Activated CD4-positive, alpha-beta T cell treated with anti-CD3 and anti-CD28 coated beads for 1 hour (primary cell): ENCODE data around the gene YKT6.

Source experiments
- DNase-seq: peaks from one replicate; pipeline ENCODE4 v3.0.0-alpha.2; 2020

The YKT6 gene

DNA sequence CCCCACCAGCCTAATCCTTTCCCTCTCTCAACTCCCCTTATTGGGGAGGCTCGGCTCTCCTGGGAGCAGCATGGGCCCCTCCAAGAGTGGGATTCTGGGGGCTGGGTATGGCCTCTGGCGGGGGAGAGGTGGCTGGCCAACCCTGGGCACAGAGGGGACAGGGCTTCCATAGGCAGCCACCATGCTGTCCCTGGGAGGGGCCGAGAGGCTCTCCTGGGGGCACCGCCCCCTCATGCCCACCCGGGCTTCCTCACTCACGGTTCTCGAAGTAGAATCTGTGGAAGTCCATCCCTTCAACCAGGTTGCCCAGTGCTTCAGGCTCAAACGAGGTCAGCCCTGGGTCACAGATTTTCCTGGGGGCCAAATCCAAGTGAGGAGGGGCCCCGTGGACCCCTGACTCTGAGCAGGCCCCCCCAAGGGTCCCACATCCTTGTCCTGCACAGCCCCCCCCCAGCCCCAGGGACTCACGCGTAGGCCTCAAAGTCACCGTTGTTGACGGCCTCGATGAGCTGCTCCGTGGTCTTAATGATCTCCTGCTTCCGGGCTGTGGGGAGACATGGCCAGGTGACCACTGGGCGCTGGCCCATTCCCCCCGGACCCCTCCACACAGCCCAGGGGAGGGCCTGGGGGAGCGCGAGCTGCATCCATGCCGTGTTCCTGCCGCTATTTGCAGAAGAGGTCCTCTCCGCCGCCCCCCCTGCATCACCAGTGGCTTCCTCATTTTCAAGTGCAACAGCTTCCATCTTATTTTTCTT, 19.8 kb downstream of the YKT6 start:
- DNase-seq: no peak

- DNase-seq: no peak
Observed at GRCh38 chr7:44221231-44221791, 20.5 kb downstream of the YKT6 start.

- DNase-seq: no peak
Observed at GRCh38 chr7:44222074-44222473, 21.3 kb downstream of the YKT6 start.

GRCh38 chr7:44222776-44223261, 22.0 kb downstream of the YKT6 start:
- no peak for DNase-seq

DNA sequence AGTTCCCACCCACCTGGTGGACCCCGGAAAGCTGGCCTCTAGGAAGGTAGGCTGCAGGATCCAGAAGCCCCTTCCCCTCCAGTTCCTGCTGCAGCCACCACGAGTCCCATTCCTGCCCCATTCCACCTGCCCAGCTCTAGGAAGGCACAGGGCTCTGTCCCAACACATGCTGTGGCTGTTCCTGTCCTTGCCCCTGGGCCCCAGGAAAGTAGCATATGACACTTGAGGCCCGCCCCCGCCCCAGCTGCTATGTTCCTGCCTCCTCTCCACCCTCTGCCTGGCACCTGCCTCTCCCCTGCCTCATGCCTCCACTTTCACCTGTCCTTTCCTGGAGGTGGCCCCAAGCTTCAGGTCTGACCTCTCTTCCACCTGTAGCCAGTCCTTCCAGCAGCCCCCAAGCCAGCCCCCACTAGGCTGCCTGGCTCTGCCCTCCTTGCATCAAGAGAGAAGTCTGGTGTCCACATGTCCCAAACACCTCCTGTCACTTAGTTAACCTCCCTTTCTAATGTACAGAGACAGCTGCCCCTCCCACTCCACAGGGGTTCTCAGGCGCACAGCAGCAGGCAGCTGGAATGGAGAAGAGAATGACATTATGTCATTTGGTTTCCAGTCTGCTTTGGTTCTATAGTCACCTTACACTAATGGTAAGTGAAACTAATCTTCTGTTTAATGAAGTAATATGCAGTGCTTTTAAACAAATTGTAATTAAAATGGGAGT, 22.7 kb downstream of the YKT6 start:
- DNase-seq: no peak

DNA sequence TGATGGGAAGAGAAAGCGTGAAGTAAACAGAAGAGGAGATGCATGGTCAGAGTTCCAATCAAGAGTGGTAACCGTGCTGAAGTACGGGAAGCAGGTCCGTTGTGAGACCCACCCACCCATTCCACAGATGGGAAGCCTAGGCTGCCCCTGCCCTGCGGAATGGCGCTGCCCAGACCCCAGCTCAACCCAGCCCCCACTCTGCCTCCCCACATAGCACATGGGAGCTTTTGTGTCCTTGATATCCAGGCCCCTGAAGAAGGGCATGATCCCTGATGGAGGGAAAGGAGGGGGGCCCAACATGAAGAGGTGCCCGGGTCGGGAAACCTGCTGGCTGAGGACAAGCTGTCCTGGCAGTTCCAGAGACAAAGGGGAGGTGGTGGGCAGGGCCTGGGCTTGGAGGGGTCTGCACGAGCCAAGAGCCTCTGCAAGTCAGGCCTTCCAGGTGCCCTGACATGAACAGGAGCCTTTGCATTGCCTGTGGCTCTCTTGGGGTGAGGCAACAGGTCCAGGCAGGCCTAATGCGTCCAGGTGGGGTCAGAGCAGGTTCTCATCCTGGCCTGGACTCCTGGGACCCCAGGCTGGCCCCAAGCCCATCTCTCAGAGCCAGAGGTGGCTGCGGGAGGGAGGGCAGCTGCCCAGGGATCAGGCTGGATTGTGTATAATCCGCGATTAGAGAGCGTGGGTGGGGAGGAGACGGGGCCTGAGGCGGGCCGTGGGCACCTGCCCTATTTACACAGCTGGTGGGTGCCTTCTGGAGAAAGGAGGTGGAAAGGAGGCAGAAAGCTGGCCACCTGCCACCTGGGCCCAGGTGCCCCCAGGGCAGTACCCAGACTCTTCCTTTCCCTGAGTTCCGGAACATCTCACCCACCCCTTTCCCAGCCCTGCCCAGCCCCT, 23.5 kb downstream of the YKT6 start:
- DNase-seq: no peak

DNA sequence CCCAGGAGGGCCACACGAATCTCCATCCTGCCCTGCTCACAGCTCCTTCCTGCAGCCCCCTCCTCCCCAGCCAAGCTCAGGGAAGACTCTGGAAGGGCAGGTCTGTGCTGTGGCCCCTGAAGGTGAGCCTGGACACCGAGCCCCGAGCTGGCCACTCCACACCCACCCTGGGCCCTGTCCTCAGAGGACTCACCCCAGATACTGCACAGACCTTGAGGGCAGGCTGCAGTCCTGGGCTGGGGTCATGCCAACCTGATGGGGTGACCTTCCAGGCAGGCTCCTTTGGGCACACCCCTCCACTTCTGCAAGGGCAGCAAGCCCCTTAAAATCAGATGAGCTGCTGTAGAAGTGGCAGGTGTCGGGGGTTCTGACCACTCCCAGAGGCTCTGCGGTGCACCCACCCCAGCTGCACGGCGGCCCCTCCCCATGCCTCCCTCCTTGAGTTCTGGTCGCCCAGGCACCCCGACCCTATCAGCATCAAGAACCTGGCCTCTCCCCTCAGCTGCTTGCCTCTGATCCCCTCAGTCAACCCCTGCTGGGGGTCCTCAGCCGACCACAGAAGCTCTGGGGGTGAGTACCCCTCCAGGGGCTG, 24.3 kb downstream of the YKT6 start:
- DNase-seq: no peak

GRCh38 chr7:44225566-44226395, 25.0 kb downstream of the YKT6 start:
- no peak for DNase-seq

DNA sequence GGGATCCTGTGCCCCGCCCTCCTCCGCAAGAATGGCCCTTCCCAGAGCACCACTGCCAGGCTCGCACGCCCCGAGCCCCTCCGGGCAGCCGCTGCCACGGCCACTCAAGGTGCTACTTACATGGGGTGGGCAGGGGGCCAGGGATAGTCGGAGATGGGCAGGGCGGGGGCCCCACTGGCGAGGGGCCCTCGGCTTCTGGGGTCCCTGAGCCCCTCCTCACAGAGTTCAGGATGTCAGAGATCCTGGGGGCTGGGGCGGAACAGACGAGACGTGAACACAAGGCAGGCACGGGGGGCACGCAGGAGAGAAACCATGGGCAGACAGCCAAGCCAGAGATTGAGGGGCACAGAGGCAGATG, 25.6 kb downstream of the YKT6 start:
- no peak for DNase-seq

- no peak for DNase-seq
Observed at GRCh38 chr7:44227911-44228310, 27.1 kb downstream of the YKT6 start.

DNA sequence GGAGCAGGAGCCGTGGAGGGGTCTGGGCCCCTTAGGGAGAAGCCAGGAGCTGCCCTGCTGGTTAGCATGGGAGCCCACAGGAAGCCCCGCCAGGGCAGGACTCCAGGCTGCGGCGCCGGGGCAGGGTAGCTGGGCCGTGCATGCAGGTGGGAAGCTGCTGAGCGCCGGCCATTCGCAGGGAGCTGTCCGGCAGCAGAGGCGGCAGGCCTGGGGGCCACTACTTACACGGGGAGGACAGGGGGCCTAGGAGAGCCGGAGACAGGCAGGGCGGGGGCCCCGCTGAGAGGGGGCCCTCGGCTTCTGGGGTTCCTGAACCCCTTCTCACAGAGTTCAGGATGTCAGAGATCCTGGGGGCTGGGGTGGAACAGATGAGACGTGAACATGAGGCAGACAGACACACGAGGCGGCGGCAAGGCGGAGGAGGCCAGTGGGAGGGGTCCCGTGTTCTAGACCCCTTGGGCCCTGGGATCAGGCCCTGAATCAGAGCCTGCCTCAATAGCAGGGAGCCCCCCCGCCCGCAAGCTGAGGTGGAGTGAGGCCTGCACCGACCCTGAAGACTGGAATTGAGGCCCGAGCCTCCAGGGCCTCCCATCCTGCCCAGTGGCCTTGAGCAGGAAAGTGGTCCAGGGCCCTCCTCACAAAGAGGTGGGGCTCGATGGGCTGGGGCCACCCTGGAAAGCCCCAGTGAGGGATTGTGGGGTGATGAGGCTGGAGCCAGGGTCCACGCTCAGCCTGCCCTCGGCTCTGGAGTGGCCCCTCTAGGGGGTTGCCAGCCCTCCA, 28.0 kb downstream of the YKT6 start:
- DNase-seq: no peak

GRCh38 chr7:44229546-44230105, 28.8 kb downstream of the YKT6 start:
- no peak for DNase-seq

- DNase-seq: no peak
Observed at GRCh38 chr7:44230286-44230685, 29.5 kb downstream of the YKT6 start.

GRCh38 chr7:44231088-44231487, 30.3 kb downstream of the YKT6 start:
- DNase-seq: no peak

- no peak for DNase-seq
Observed at GRCh38 chr7:44232396-44232795, 31.6 kb downstream of the YKT6 start.

DNA sequence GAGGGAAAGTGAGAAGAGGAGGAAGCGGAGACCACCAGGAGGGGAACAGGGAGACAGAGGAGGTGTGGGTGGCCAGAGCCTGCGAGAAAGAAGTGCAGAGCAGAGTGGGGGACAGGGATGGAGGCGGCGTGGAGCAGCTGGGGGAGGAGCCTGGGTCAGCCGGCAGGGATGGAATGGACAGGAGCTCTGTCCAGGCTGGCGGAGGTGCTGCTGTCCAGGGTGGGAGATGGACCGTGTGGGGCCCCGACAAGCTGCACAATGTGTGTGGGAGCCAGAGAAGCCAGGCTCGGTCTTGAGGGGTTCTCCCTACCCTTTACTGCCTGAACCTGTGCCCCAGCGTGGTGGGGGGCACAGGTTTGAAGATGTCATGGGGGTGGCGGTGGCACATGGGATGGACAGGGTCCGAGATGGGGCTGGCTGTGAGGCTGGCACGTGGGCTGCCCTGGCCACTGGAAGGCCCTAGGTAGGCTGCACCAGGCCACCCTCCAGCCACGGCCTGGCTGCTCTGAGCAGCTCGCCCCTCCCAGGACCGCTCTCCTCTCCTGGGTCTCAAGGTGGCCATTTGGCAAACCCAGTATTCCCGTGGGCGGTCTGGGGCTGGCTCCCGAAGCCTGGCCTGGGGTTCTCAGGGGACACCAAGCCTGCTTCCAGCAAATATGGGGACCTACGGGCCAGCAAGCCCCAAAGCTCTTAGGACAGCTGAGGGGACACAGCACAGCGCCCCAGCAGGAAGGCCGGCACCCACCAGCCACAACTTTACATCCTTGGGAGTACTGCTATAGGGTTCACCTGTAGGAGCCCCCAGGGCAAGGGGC, 32.3 kb downstream of the YKT6 start:
- no peak for DNase-seq

GRCh38 chr7:44235066-44235465, 34.3 kb downstream of the YKT6 start:
- DNase-seq: no peak

DNA sequence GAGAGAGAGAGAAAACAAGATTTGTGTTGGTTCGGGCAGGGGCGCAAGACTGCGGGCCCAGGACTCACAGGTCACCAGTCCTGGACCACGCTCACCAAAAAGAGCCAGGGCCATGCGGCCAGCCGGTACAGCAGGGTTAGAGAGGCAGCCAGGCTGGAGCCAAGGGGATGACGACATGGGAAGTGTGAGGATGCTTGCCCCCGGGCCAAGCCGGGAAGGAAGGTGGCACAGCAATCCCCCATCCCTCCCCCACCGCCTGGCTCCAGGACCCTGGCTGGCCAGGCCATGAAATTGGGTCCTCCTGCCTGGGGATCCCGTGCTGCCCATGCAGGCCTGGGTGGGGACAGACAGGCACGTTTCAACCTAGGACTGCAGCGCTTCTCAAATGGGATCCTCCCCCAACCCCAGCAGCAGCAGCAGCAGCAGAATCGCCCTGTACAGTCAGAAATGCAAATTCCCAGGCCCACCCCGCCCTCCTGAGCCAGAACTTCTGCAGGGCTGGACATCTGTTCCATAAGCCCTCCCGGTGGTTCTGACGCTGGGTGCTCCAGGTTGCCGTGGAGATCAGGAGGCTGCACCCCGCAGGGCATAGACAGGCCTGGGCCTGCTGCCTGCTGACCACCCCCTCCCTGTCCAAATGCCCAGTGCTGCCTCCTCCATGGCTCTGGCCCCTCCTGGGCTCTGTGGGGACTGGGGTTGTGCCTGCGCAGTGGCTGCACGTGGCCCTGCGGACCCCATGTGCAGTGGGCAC, 35.0 kb downstream of the YKT6 start:
- no peak for DNase-seq

DNA sequence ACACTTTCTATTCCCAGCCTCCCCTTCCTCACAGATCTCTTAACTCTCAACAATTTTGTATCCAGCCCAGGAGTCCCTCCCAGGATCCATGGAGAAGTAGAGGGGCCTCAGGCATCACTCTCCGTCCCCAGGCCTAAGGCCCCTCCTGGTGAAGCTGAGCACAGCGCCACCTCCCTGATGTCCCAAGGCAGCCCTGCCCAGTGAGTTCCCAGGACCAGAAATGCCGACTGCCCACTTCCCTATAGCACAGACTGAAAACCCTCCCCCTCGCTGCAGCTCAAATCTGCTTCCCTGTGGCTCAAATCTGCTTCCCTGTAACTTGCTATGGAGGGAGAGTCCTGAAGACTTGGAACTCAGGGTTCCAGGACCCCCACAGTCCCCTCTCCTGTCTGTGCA, 35.6 kb downstream of the YKT6 start:
- DNase-seq: no peak
